Stomach (tissue), 9 donors: Measurements from ENCODE around the gene PDE4D. TPM values are rescaled to one million over a fixed set of nuclear protein-coding genes. Genes with fewer than 3 reads are reported as not detected.

ENCODE experiments used
- DNase-seq, 2 donors: peaks; one replicate each; pipeline versions ENCODE4 v3.0.0 to v3.0.0-alpha.2; 2013 to 2019
- H3K27ac ChIP-seq, 5 donors: fragments of 200-600 bp in 4 of 5; sonication (generic) in 4 of 5; one replicate each; pipeline ENCODE4 v1.5.1; 2013 to 2019; ENCODE audit warnings: mild to moderate bottlenecking in 1 of 5, moderate library complexity in 1 of 5
- H3K27me3 ChIP-seq, 3 donors: fragments of 200-600 bp; sonication (generic); one replicate each; pipeline ENCODE4 v1.5.1; 2017 to 2019; ENCODE audit warnings: mixed run types in 1 of 3
- H3K36me3 ChIP-seq, 4 donors: fragments of 200-600 bp; sonication (generic); 1 replicate in 3 of 4; 2 replicates in 1 of 4; pipeline ENCODE4 v1.5.1; 2016 to 2019
- H3K4me1 ChIP-seq, 4 donors: fragments of 200-600 bp; sonication (generic); one replicate each; pipeline ENCODE4 v1.5.1; 2016 to 2019
- H3K4me3 ChIP-seq, 4 donors: fragments of 200-600 bp; sonication (generic) in 3 of 4; one replicate each; pipeline ENCODE4 v1.5.1; 2016 to 2019; ENCODE audit warnings: mild to moderate bottlenecking in 1 of 4
- H3K9me3 ChIP-seq, 4 donors: fragments of 200-600 bp; sonication (generic); one replicate each; pipeline ENCODE4 v1.5.1; 2016 to 2019
- EP300 ChIP-seq: sonication (generic); formaldehyde crosslinking; IDR thresholded peaks from one replicate; pipeline ENCODE4 v1.6.1; 2017; ENCODE audit warnings: antibody characterized with exemption
- POLR2A ChIP-seq, 4 donors: fragments of 450-650 bp; IDR thresholded peaks; one replicate each; pipeline ENCODE4 v1.6.1; 2016; ENCODE audit warnings: antibody characterized with exemption in 4 of 4, control low read depth in 2 of 4, mild to moderate bottlenecking in 1 of 4, moderate library complexity in 1 of 4
- POLR2AphosphoS5 ChIP-seq, 3 donors: sonication (generic); formaldehyde crosslinking; IDR thresholded peaks; one replicate each; pipeline ENCODE4 v1.6.1; 2016; ENCODE audit warnings: antibody characterized with exemption in 3 of 3
- WGBS, 5 donors: extraction: QIAGEN DNeasy Blood & Tissue Kit in 3 of 5; methylation state at CpG; one replicate each; pipeline versions ENCODE4 v1.1.5 to v1.1.7; 2013 to 2018; 5-methylcytosine and 5-hydroxymethylcytosine counted together
- intact Hi-C: fragments of 100-400 bp; cut with DNase I; formaldehyde crosslinking; loops from one replicate; pipeline ENCODE4 v1.15.1; 2023; ENCODE audit warnings: low total_unique reads
- polyA plus RNA-seq, 3 donors: library from polyadenylated mRNA; stranded (reverse); fragments of 200-250 nt; gene quantifications; one replicate each; pipeline ENCODE4 v1.2.3, GENCODE V29; 2013
- total RNA-seq, 5 donors: library from RNA; depleted of rRNA; stranded (reverse); fragments of >200 nt; gene quantifications; one replicate each; pipeline versions ENCODE4 v1.1.0 to v1.2.3, GENCODE V29; 2014 to 2016
- TF ChIP-seq, protein P1 (sequence below), 7 experiments: fragments of 450-650 bp in 4 of 7; fragments of 200-600 bp in 3 of 7; sonication (generic) in 3 of 7; IDR thresholded peaks; one replicate each; pipeline ENCODE4 v1.5.1; 2016 to 2019; ENCODE audit warnings: antibody characterized with exemption in 7 of 7, control low read depth in 2 of 7, mild to moderate bottlenecking in 1 of 7
- donor health status: healthy with polysubstance abuse.
- donor health status: Bipolar disorder and iron deficiency.
- donor health status: healthy.

The PDE4D gene
- total and polyA plus RNA-seq, 8 donors: 3.1 to 147 (median 97.3) TPM

DNA sequence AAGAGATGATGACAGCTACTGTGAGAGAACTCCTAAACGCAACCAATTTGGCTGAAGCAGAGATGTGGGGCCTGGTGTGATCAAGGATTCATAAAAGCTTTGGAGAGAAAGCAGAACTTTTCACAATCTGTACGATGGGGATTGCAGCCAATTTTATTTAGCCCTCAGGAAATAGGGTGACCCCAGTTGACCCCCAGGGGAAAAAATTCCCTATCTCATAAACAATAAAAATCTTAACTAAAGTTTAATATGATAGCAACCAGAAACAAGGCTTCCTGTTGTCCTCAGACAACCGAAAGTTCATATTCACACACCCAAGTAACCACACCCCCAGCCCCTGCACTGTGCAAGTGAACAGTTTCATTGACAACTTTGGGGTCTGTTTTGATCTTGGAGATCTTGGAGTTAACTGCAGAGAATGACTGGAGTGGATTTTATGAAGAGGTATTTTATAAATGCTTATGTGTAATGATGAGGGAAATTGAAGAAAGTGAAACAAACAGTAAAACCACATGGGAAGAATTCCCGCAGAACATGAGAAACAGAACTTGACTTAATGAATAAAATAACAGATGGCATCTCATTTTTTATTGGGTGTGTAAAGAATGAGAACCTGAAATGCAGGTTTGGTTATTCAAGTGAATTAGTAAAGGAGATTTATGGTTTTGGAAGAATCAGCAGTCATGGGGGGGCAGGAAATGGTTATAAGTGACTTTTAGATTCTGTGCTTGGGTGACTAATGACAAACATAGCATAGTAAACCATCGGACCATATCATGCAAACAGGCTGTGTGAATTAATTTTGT lies 94.5 kb downstream of the PDE4D start:
- H3K36me3 ChIP-seq: no peaks in the 10 kb centered on the region
- H3K27ac ChIP-seq: peak overlapping the region in 4 of 5 donors; percentile 31 to 57 (median 54)
- H3K27me3 ChIP-seq: no peaks in the 10 kb centered on the region
- H3K9me3 ChIP-seq: no peaks in the 10 kb centered on the region
- H3K4me3 ChIP-seq: peak overlapping the region in 3 of 4 donors; percentile 7 to 27 (median 18)
- H3K4me1 ChIP-seq: peaks cover 11 to 22% (median 17%) of the 10 kb centered on the region in 4 donors
- WGBS, 5 donors: 17 to 30% (median 24%) methylated on average over 5 of the region's 5 CpGs
- intact Hi-C loops: loop anchor here (5.0 kb wide), 1 partner anchor 412 kb away; no protein-coding TSS in a partner anchor
- no peak for TF ChIP-seq EP300
- TF ChIP-seq, protein P1, sequence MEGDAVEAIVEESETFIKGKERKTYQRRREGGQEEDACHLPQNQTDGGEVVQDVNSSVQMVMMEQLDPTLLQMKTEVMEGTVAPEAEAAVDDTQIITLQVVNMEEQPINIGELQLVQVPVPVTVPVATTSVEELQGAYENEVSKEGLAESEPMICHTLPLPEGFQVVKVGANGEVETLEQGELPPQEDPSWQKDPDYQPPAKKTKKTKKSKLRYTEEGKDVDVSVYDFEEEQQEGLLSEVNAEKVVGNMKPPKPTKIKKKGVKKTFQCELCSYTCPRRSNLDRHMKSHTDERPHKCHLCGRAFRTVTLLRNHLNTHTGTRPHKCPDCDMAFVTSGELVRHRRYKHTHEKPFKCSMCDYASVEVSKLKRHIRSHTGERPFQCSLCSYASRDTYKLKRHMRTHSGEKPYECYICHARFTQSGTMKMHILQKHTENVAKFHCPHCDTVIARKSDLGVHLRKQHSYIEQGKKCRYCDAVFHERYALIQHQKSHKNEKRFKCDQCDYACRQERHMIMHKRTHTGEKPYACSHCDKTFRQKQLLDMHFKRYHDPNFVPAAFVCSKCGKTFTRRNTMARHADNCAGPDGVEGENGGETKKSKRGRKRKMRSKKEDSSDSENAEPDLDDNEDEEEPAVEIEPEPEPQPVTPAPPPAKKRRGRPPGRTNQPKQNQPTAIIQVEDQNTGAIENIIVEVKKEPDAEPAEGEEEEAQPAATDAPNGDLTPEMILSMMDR (IDR thresholded peaks at IDR 0.05): no peak
- TF ChIP-seq POLR2A (IDR thresholded peaks at IDR 0.05): no peak
- no peak for TF ChIP-seq POLR2AphosphoS5 (IDR thresholded peaks at IDR 0.05)
- peak in 1 of 2 donors; percentile 83 for DNase-seq

- WGBS, 5 donors: 76 to 87% (median 82%) methylated on average over 4 of the region's 4 CpGs
- H3K9me3 ChIP-seq: no peaks in the 10 kb centered on the region
- H3K27ac ChIP-seq: no peak overlapping the region
- no peaks in the 10 kb centered on the region for H3K36me3 ChIP-seq
- peaks cover 11 to 37% (median 18%) of the 10 kb centered on the region in 4 donors for H3K4me1 ChIP-seq
- no peak overlapping the region for H3K4me3 ChIP-seq
- DNase-seq: no peak
- intact Hi-C loops: loop anchor here (5.0 kb wide), 1 partner anchor 408 kb away; no protein-coding TSS in a partner anchor
- H3K27me3 ChIP-seq: no peaks in the 10 kb centered on the region
- TF ChIP-seq, protein P1 (IDR thresholded peaks at IDR 0.05): no peak
- TF ChIP-seq POLR2AphosphoS5 (IDR thresholded peaks at IDR 0.05): no peak
These were observed 98.4 kb downstream of the PDE4D start for GRCh38 chr5:59795141-59795540.

- no peaks in the 10 kb centered on the region for H3K36me3 ChIP-seq
- H3K9me3 ChIP-seq: no peaks in the 10 kb centered on the region
- intact Hi-C loops: no loop called here
- TF ChIP-seq, protein P1 (IDR thresholded peaks at IDR 0.05): no peak
- no peak for TF ChIP-seq EP300
- no peak for TF ChIP-seq POLR2A (IDR thresholded peaks at IDR 0.05)
- TF ChIP-seq POLR2AphosphoS5 (IDR thresholded peaks at IDR 0.05): no peak
- peaks cover 0 to 27% (median 5%) of the 10 kb centered on the region in 4 donors for H3K4me1 ChIP-seq
- H3K4me3 ChIP-seq: no peak overlapping the region
- DNase-seq: no peak
- no peak overlapping the region for H3K27ac ChIP-seq
- no peaks in the 10 kb centered on the region for H3K27me3 ChIP-seq
- 59 to 83% (median 76%) methylated on average over 6 of the region's 6 CpGs for WGBS, 5 donors
These were observed 100.4 kb downstream of the PDE4D start for GRCh38 chr5:59792983-59793585.

DNA sequence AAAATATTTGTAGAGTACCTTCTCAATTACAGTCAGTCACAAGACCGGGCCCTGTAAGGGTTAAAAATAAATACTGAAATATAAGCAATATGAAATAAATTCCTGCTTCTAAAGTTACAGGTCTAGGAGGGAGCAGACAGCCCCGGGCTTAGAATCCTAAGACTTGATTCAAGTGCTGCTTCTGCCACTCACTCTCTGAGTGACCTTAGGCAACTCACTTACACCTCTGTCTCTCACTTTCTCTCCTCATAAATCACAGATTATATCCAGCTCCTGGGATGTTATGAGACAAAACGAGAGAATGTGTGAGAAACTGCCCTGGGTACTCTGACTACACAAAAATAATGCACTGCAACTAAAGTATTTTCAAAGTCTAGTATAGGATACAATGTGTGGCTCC lies 101.9 kb downstream of the PDE4D start:
- WGBS, 5 donors: 87 to 96% (median 89%) methylated on average over 3 of the region's 3 CpGs

More for the DNA sequence above, 101.9 kb downstream of the PDE4D start:
- TF ChIP-seq POLR2AphosphoS5 (IDR thresholded peaks at IDR 0.05) (no peak), EP300 (no peak), POLR2A (IDR thresholded peaks at IDR 0.05) (no peak)
- DNase-seq: no peak
- no peaks in the 10 kb centered on the region for H3K36me3 ChIP-seq
- no peak overlapping the region for H3K4me3 ChIP-seq
- H3K27ac ChIP-seq: peak overlapping the region in 2 of 5 donors; percentile 60 to 68
- intact Hi-C loops: no loop called here
- H3K9me3 ChIP-seq: no peaks in the 10 kb centered on the region
- no peaks in the 10 kb centered on the region for H3K27me3 ChIP-seq
- H3K4me1 ChIP-seq: peaks cover 0 to 27% (median 5%) of the 10 kb centered on the region in 4 donors
